VCaP (cell line): ENCODE data around the gene NR0B2.
A peak's percentile ranks its signal among the peaks of the same experiment; 100 is the strongest.
"Not testable (repeated sequence)": the region's sequence is repeated elsewhere in the genome, so short reads cannot be mapped to it uniquely, and the experiment has no call there.

Source experiments
- H3K27ac ChIP-seq: fragments of 450-650 bp; 2 replicates; pipeline ENCODE4 v1.5.1; 2017
- TF ChIP-seq, protein P1 (sequence below): fragments of 450-650 bp; conservative IDR thresholded peaks from 2 replicates; pipeline ENCODE4 v1.5.1; 2017; ENCODE audit warnings: mild to moderate bottlenecking, moderate library complexity

Gene NR0B2

DNA sequence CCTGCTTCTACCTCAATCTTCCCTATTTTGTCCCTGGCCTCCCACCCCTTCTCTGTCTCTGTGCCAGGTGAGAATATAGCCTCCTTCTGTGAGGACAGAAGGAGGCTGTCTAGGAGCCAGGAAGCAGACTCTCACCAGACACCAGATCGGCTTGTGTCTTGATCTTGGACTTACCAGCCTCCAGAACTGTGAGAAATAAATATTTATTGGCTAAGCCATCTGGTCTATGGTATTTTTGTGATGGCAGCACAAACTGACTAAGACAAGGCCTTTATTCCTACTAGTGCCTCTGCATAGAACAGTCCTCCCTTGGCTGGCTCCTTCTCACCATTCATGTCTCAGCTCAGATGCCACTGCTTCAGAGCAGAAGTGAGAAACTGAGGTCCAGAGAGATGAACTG, 25.5 kb downstream of the NR0B2 start:
- peak overlapping the region; percentile 88; the same call in 1 of the 2 replicates for H3K27ac ChIP-seq
- TF ChIP-seq, protein P1, sequence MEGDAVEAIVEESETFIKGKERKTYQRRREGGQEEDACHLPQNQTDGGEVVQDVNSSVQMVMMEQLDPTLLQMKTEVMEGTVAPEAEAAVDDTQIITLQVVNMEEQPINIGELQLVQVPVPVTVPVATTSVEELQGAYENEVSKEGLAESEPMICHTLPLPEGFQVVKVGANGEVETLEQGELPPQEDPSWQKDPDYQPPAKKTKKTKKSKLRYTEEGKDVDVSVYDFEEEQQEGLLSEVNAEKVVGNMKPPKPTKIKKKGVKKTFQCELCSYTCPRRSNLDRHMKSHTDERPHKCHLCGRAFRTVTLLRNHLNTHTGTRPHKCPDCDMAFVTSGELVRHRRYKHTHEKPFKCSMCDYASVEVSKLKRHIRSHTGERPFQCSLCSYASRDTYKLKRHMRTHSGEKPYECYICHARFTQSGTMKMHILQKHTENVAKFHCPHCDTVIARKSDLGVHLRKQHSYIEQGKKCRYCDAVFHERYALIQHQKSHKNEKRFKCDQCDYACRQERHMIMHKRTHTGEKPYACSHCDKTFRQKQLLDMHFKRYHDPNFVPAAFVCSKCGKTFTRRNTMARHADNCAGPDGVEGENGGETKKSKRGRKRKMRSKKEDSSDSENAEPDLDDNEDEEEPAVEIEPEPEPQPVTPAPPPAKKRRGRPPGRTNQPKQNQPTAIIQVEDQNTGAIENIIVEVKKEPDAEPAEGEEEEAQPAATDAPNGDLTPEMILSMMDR = no peak

DNA sequence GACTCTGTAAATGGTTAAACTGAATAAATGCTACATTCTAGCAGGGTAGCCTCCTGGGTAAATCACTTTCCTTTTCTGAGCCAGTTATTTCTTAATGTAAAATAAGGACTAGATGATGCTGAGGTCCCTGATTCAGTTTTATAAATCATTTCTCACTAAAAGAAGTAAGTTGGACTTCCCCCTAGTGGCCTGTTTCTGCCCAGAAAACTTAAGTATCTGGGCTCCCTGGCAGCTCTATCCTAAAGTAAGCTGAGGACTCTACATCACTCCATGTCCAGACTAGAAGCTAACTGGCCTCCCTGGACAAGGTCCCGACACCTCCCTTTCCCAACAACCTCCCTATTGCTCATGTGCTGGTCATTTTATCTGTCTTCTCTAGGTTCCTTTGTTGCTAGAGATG, 26.6 kb downstream of the NR0B2 start:
- TF ChIP-seq, protein P1 = peak; percentile 69
- no peak overlapping the region for H3K27ac ChIP-seq

DNA sequence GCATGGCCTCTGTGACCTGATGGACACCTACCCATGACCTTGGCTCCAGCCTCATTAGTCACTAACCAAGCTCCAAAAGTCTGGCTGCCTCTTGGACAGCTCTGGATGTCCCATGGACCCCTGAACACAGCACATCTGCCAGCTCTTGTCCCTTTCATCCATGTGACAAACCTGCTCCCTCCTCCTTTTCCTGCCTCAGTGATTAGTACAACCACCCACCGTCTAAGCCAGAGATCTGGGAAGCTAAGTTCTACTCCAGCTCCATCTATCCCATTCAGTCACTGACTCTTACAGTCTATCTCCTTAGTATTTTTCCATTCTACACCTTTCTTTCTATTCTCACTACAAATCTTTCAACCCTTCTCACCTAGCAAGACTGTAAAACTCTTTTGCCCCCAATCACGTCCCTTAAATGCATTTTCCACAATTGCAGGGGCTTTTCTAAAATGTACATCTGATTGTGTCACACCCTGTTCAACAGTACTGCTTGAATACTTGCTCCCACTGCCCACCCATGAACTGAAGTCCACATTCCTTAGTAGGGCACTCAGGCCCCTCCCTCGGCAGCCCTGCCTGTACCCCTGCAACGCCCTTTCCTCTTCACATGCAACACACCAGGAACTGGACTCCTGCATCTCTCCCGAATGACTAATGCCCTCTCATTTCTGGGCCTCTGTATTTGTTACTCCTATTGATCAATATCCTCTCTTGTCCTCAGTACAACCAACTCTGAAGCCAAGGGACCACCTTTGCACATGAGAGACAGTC, 30.9 kb downstream of the NR0B2 start:
- no peak overlapping the region for H3K27ac ChIP-seq
- TF ChIP-seq, protein P1 = no peak

DNA sequence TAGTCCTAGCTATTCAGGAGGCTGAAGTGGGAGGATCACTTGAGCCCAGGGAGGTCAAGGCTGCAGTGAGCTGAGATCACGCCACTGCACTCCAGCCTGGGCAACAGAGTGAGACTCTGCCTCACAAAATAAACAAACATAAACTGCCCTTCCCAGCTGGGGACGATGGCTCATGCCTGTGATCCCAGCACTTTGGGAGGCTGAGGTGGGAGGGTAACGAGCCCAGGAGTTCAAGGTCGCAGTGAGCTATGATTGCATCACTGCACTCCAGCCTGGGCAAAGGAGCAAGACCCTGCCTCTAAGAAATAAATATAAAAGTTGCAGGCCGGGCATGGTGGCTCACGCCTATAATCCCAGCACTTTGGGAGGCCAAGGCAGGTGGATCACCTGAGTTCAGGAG, 32.2 kb downstream of the NR0B2 start:
- not testable (repeated sequence) for H3K27ac ChIP-seq

DNA sequence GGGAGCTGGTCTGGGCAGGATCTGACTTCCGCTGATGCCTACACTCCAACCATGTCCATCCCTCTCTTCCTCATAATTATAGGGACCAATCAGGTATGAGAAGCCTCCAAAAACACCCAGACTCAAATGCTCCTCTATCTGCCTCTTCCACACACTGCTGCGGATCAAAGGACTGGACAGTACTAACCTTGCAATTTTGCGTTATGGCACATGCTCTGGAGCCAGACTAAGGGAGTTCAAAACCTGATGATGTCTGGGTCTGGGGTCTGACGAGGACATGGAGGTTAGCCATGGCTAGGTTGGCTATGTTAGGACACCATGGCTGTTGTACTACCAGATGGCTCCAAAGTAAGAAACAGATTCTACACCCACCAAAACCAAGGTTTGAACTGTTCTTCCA, 34.0 kb downstream of the NR0B2 start:
- TF ChIP-seq, protein P1 = no peak
- no peak overlapping the region for H3K27ac ChIP-seq

DNA sequence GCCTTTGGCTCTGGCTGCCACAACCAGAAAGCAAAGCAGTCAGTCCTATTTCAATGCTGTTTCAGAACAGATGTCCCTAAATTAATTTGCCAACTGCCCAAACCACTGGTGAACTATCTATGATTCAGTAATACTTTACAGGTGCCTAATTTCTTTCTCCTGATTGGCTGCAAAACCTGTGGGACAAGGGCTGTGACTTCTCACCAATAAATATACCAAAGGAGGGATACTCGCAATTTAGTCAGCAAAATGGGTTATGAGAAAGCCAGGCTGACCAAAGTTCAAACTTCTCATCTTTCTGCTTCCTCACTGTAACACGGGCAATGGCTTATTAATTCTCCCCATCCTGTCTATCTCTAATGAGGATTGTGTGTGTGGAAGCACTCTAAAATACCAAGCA, 36.4 kb downstream of the NR0B2 start:
- no peak overlapping the region for H3K27ac ChIP-seq
- TF ChIP-seq, protein P1 = no peak

DNA sequence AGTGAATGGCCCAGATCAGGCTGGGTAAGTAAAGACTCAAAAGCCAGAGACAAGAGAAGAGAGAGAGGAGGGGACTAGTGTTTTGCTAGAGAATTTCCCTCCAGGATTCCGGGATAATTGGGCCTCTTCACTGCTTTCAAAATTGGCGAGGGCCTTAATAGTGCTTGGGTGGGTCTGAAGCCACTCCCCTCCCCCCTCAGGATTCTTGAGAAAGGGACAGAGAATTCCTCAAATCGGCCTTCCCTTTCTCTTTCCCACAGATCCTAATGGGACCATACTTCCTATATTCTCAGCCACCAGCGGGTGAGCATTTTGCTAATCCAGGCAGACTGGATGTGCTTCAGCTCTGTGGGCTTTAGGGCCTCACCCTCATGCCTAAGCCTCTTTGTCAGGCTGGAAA, 38.9 kb downstream of the NR0B2 start:
- TF ChIP-seq, protein P1 = no peak
- no peak overlapping the region for H3K27ac ChIP-seq

DNA sequence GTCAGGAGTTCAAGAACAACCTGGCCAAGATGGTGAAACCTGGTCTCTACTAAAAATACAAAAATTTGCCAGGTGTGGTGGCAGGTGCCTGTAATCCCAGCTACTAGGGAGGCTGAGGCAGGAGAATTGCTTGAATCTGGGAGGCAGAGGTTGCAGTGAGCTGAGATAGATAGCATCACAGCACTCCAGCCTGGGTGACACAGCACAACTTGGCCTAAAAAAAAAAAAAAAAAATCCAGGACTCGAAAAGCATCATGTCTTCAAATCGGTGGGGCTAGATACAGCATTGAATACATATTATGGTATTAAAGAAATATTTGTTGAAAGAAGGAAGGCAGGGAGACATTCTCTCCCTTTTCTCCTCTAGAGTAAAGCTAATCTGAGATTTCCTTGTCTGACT, 40.7 kb downstream of the NR0B2 start:
- not testable (repeated sequence) for H3K27ac ChIP-seq
